GM21825 (cell line): ENCODE data around the gene PUS7L.
"Not testable (repeated sequence)": the region's sequence is repeated elsewhere in the genome, so short reads cannot be mapped to it uniquely, and the experiment has no call there.

Experiments used
- ATAC-seq: cut with Tn5 transposase; IDR thresholded peaks from one replicate; pipeline ENCODE4 v1.9.1; 2021; ENCODE audit warnings: mild to moderate bottlenecking, moderate library complexity; ENCODE audit not compliant: unreplicated experiment

Gene PUS7L

GRCh38 chr12:43750814-43751213 is 7.8 kb downstream of the PUS7L start:
- no peak for ATAC-seq

- no peak for ATAC-seq
Measured at GRCh38 chr12:43749016-43749415, 9.6 kb downstream of the PUS7L start.

- no peak for ATAC-seq
Measured at GRCh38 chr12:43744826-43745225, 13.8 kb downstream of the PUS7L start.

- no peak for ATAC-seq
Measured at GRCh38 chr12:43742106-43742505, 16.5 kb downstream of the PUS7L start.

- peak; percentile 74 for ATAC-seq
Measured at GRCh38 chr12:43740511-43741100, 18.0 kb downstream of the PUS7L start.

- ATAC-seq = no peak
Measured at GRCh38 chr12:43737646-43738045, 20.9 kb downstream of the PUS7L start.

GRCh38 chr12:43736927-43737440 is 21.6 kb downstream of the PUS7L start:
- no peak for ATAC-seq

- no peak for ATAC-seq
Measured at GRCh38 chr12:43733687-43734086, 24.9 kb downstream of the PUS7L start.

GRCh38 chr12:43730283-43730682 is 28.3 kb downstream of the PUS7L start:
- no peak for ATAC-seq

GRCh38 chr12:43728698-43729097 is 29.9 kb downstream of the PUS7L start:
- no peak for ATAC-seq

GRCh38 chr12:43728117-43728516 is 30.5 kb downstream of the PUS7L start:
- no peak for ATAC-seq

- ATAC-seq = no peak
Measured at GRCh38 chr12:43723134-43723533, 35.5 kb downstream of the PUS7L start.

GRCh38 chr12:43722621-43723020 is 36.0 kb downstream of the PUS7L start:
- ATAC-seq = no peak

- no peak for ATAC-seq
Measured at GRCh38 chr12:43711348-43711747, 47.2 kb downstream of the PUS7L start.

- ATAC-seq = not testable (repeated sequence)
Measured at GRCh38 chr12:43703772-43704171, 54.8 kb downstream of the PUS7L start.

- not testable (repeated sequence) for ATAC-seq
Measured at GRCh38 chr12:43701194-43701593, 57.4 kb downstream of the PUS7L start.

GRCh38 chr12:43696154-43696553 is 62.4 kb downstream of the PUS7L start:
- no peak for ATAC-seq

- no peak for ATAC-seq
Measured at GRCh38 chr12:43694879-43695278, 63.7 kb downstream of the PUS7L start.

- ATAC-seq = no peak
Measured at GRCh38 chr12:43692064-43692463, 66.5 kb downstream of the PUS7L start.

- ATAC-seq = not testable (repeated sequence)
Measured at GRCh38 chr12:43685491-43685890, 73.1 kb downstream of the PUS7L start.

- ATAC-seq = peak; percentile 89
Measured at GRCh38 chr12:43676183-43676813, 82.3 kb downstream of the PUS7L start.

- no peak for ATAC-seq
Measured at GRCh38 chr12:43675048-43675904, 83.3 kb downstream of the PUS7L start.
